GM19351 (cell line): ENCODE measurements around the gene ROCK2.
"Not testable (repeated sequence)": the region's sequence is repeated elsewhere in the genome, so short reads cannot be mapped to it uniquely, and the experiment has no call there.

ENCODE experiments used
- ATAC-seq: cut with Tn5 transposase; IDR thresholded peaks from one replicate; pipeline ENCODE4 v1.9.1; 2021; ENCODE audit warnings: mild to moderate bottlenecking, moderate library complexity; ENCODE audit not compliant: unreplicated experiment

ROCK2 gene

GRCh38 chr2:11342551-11343367 lies 1.7 kb downstream of the ROCK2 start:
- no peak for ATAC-seq

- no peak for ATAC-seq
These were observed 3.7 kb downstream of the ROCK2 start for GRCh38 chr2:11340717-11341116.

- no peak for ATAC-seq
These were observed 4.8 kb downstream of the ROCK2 start for GRCh38 chr2:11339508-11340083.

GRCh38 chr2:11338580-11338979 lies 5.9 kb downstream of the ROCK2 start:
- ATAC-seq, result no peak

- no peak for ATAC-seq
These were observed 6.5 kb downstream of the ROCK2 start for GRCh38 chr2:11337909-11338308.

GRCh38 chr2:11336189-11336588 lies 8.2 kb downstream of the ROCK2 start:
- ATAC-seq, result no peak

- no peak for ATAC-seq
These were observed 10.8 kb downstream of the ROCK2 start for GRCh38 chr2:11333427-11334183.

GRCh38 chr2:11332596-11332995 lies 11.8 kb downstream of the ROCK2 start:
- no peak for ATAC-seq

- no peak for ATAC-seq
These were observed 13.8 kb downstream of the ROCK2 start for GRCh38 chr2:11330457-11331142.

- ATAC-seq, result no peak
These were observed 14.7 kb downstream of the ROCK2 start for GRCh38 chr2:11329776-11330175.

GRCh38 chr2:11328522-11328921 lies 15.9 kb downstream of the ROCK2 start:
- not testable (repeated sequence) for ATAC-seq

- ATAC-seq, result no peak
These were observed 16.6 kb downstream of the ROCK2 start for GRCh38 chr2:11327871-11328270.

GRCh38 chr2:11326677-11327211 lies 17.7 kb downstream of the ROCK2 start:
- no peak for ATAC-seq

- no peak for ATAC-seq
These were observed 18.3 kb downstream of the ROCK2 start for GRCh38 chr2:11325961-11326676.

GRCh38 chr2:11321847-11322246 lies 22.6 kb downstream of the ROCK2 start:
- no peak for ATAC-seq

GRCh38 chr2:11320698-11321492 lies 23.5 kb downstream of the ROCK2 start:
- ATAC-seq, result no peak

- no peak for ATAC-seq
These were observed 24.5 kb downstream of the ROCK2 start for GRCh38 chr2:11319939-11320338.

GRCh38 chr2:11315074-11315705 lies 29.2 kb downstream of the ROCK2 start:
- no peak for ATAC-seq

- no peak for ATAC-seq
These were observed 29.9 kb downstream of the ROCK2 start for GRCh38 chr2:11314487-11314886.
